Measurements from ENCODE around the gene MAN2A1.

GRCh38 chr5:109678447-109678846 is 11.3 kb upstream of the MAN2A1 start:
- no peak for TF ChIP-seq EZH2phosphoT487 (IDR thresholded peaks at IDR 0.05; ENCODE audit: insufficient read depth, low read depth)
- no peak for TF ChIP-seq EZH2 (IDR thresholded peaks at IDR 0.05; ENCODE audit: insufficient read depth, poor library complexity, severe bottlenecking)
